ENCODE data around the gene EGLN3.

DNA sequence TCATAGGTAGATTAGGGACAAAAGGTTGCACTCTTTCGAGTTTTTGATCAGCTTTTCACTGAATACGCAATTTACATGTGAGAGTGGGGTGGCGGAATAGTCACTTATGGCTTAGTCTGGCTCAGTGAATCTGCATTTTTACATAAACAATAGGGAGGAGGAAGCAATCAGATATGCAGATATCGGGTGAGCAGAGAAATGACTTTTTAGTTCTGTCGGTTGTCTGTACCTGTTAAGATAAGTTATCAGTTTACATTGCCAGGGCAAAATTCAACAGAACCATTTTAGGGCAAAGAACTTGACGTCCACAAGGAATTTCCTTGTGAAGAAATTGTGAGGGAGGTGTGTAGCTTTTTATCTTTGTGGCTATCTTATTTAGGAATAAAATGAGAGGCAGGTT is 15.4 kb upstream of the EGLN3 start:
- TF ChIP-seq, protein P1, sequence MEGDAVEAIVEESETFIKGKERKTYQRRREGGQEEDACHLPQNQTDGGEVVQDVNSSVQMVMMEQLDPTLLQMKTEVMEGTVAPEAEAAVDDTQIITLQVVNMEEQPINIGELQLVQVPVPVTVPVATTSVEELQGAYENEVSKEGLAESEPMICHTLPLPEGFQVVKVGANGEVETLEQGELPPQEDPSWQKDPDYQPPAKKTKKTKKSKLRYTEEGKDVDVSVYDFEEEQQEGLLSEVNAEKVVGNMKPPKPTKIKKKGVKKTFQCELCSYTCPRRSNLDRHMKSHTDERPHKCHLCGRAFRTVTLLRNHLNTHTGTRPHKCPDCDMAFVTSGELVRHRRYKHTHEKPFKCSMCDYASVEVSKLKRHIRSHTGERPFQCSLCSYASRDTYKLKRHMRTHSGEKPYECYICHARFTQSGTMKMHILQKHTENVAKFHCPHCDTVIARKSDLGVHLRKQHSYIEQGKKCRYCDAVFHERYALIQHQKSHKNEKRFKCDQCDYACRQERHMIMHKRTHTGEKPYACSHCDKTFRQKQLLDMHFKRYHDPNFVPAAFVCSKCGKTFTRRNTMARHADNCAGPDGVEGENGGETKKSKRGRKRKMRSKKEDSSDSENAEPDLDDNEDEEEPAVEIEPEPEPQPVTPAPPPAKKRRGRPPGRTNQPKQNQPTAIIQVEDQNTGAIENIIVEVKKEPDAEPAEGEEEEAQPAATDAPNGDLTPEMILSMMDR (IDR thresholded peaks at IDR 0.05 in 4 of 5, conservative IDR thresholded peaks at IDR 0.05 in 1 of 5), result no peak
- TF ChIP-seq POLR2A (IDR thresholded peaks at IDR 0.05), result no peak
